SK-N-SH (cell line): ENCODE data around the gene CRNN.

ENCODE experiments used
- EP300 ChIP-seq, 2 experiments: IDR thresholded peaks; 2 replicates each; pipeline versions ENCODE4 v1.4.0 to v1.6.1; 2012; ENCODE audit warnings: borderline replicate concordance in 1 of 2, low read depth in 1 of 2, low read length in 1 of 2
- EZH2phosphoT487 ChIP-seq: fragments of 200-600 bp; sonication (generic); IDR thresholded peaks from 2 replicates; pipeline ENCODE4 v1.6.1; 2017; ENCODE audit warnings: low read depth, mixed run types, mild to moderate bottlenecking, antibody characterized with exemption, moderate library complexity, borderline replicate concordance
- FOSL2 ChIP-seq: IDR thresholded peaks from 2 replicates; pipeline ENCODE4 v1.4.0; 2012; ENCODE audit warnings: low read depth, mild to moderate bottlenecking, moderate library complexity, borderline replicate concordance
- PBX3 ChIP-seq: IDR thresholded peaks from 2 replicates; pipeline ENCODE4; 2012
- POLR2AphosphoS5 ChIP-seq: IDR thresholded peaks from 2 replicates; pipeline ENCODE4 v1.6.1; 2012; ENCODE audit warnings: low read depth, low read length
- RXRA ChIP-seq: IDR thresholded peaks from 2 replicates; pipeline ENCODE4 v1.4.0; 2012; ENCODE audit warnings: low read depth, mild to moderate bottlenecking, borderline replicate concordance
- SIN3A ChIP-seq: IDR thresholded peaks from 2 replicates; pipeline ENCODE4 v1.6.1; 2012; ENCODE audit warnings: low read depth, mild to moderate bottlenecking, low read length, moderate library complexity, borderline replicate concordance
- SMC3 ChIP-seq: IDR thresholded peaks from 2 replicates; pipeline ENCODE4 v1.6.1; 2012; ENCODE audit warnings: low read depth, low read length, improper control_type of control experiment
- TAF1 ChIP-seq: IDR thresholded peaks from 2 replicates; pipeline ENCODE4 v1.6.1; 2012; ENCODE audit warnings: low read depth, mild to moderate bottlenecking, low read length, moderate library complexity, borderline replicate concordance
- TCF12 ChIP-seq: IDR thresholded peaks from 2 replicates; pipeline ENCODE4 v1.4.0; 2012
- YY1 ChIP-seq: IDR thresholded peaks from 2 replicates; pipeline ENCODE4 v1.4.0; 2012; ENCODE audit warnings: low read depth, mild to moderate bottlenecking
- ZBTB33 ChIP-seq: IDR thresholded peaks from 2 replicates; pipeline ENCODE4 v1.4.0; 2012; ENCODE audit warnings: low read depth, borderline replicate concordance
- TF ChIP-seq, protein P1 (sequence below): fragments of 200-600 bp; sonication (generic); IDR thresholded peaks from 2 replicates; pipeline ENCODE4 v1.6.1; 2017; ENCODE audit warnings: antibody characterized with exemption, mild to moderate bottlenecking, moderate library complexity

DNA sequence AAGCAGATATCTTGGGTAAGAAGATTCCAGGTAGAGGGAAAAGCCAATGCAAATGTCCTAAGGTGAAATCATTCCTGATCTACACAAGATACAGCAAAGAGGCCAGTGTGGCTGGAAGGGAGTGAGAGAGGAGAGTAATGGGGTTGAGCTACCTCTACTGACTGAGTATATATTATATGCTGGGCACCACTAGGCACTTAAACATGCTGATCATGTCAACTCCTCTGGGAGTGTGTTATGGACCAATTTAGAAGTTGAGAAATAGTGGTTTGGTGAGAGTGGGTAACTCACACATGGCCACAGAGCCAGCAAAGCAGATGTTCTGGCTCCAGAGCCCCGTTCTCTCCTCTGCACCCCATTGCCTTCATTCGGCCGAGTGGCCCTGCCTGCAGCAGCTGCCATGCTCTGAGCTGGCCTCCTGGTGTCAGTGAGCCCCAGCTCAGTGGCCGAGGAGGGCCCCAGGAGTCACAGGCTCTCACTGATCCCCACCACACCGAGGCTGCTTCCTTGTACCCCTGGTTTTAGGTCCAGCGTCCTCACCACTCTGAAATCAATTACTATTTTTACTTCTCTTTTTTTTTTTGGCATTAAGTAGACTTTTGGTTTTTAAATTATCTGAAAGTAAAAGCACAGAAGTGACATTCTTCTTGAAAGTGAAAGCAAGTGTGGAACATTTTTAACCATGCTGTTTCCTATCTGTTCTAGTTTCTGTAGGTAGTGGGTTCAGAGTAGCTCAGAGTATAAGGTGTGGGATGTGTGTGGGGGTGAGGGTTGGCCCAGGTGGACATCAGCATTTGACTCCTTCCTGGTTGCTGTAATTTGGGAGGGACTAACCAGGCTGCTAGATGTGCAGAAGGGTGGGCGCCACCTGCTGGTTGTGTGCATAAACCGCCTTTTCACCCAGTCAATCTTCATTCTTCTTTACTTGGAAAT, 45.8 kb upstream of the CRNN start:
- TF ChIP-seq, protein P1, sequence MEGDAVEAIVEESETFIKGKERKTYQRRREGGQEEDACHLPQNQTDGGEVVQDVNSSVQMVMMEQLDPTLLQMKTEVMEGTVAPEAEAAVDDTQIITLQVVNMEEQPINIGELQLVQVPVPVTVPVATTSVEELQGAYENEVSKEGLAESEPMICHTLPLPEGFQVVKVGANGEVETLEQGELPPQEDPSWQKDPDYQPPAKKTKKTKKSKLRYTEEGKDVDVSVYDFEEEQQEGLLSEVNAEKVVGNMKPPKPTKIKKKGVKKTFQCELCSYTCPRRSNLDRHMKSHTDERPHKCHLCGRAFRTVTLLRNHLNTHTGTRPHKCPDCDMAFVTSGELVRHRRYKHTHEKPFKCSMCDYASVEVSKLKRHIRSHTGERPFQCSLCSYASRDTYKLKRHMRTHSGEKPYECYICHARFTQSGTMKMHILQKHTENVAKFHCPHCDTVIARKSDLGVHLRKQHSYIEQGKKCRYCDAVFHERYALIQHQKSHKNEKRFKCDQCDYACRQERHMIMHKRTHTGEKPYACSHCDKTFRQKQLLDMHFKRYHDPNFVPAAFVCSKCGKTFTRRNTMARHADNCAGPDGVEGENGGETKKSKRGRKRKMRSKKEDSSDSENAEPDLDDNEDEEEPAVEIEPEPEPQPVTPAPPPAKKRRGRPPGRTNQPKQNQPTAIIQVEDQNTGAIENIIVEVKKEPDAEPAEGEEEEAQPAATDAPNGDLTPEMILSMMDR = peak; percentile 90
- TF ChIP-seq FOSL2 = no peak
- TF ChIP-seq POLR2AphosphoS5 = no peak
- no peak for TF ChIP-seq YY1
- TF ChIP-seq EZH2phosphoT487 = no peak
- 0 out of 2 replicates have a peak, but pooled peaks have one; percentile 19 for TF ChIP-seq PBX3
- TF ChIP-seq RXRA = no peak
- TF ChIP-seq SIN3A = no peak
- TF ChIP-seq ZBTB33 = no peak
- no peak for TF ChIP-seq TAF1
- TF ChIP-seq SMC3 = 0 out of 2 replicates have a peak, but pooled peaks have one; percentile 2
- TF ChIP-seq TCF12 = no peak
- no peak for TF ChIP-seq EP300 (IDR thresholded peaks at IDR 0.05; ENCODE audit: borderline replicate concordance in 1 of 2, low read depth in 1 of 2, low read length in 1 of 2)
